Jurkat, Clone E6-1 (cell line): ENCODE data around the gene OAS3. TPM values are rescaled to one million over a fixed set of nuclear protein-coding genes. Genes with fewer than 3 reads are reported as not detected.

Source experiments
- DNase-seq: peaks from one replicate; pipeline ENCODE4 v3.0.0-alpha.2; 2011; ENCODE audit warnings: low read depth, low spot score
- H3K4me3 ChIP-seq: 2 replicates; pipeline ENCODE4 v1.5.1; 2011; ENCODE audit warnings: mild to moderate bottlenecking, low read length, control low read depth, moderate library complexity
- polyA plus RNA-seq: library from polyadenylated mRNA; unstranded; fragments of >200 nt; gene quantifications from one replicate; pipeline ENCODE4 v1.2.1, GENCODE V29; 2012; ENCODE audit warnings: missing spikeins; ENCODE audit not compliant: insufficient read length, insufficient read depth

Gene OAS3, protein sequence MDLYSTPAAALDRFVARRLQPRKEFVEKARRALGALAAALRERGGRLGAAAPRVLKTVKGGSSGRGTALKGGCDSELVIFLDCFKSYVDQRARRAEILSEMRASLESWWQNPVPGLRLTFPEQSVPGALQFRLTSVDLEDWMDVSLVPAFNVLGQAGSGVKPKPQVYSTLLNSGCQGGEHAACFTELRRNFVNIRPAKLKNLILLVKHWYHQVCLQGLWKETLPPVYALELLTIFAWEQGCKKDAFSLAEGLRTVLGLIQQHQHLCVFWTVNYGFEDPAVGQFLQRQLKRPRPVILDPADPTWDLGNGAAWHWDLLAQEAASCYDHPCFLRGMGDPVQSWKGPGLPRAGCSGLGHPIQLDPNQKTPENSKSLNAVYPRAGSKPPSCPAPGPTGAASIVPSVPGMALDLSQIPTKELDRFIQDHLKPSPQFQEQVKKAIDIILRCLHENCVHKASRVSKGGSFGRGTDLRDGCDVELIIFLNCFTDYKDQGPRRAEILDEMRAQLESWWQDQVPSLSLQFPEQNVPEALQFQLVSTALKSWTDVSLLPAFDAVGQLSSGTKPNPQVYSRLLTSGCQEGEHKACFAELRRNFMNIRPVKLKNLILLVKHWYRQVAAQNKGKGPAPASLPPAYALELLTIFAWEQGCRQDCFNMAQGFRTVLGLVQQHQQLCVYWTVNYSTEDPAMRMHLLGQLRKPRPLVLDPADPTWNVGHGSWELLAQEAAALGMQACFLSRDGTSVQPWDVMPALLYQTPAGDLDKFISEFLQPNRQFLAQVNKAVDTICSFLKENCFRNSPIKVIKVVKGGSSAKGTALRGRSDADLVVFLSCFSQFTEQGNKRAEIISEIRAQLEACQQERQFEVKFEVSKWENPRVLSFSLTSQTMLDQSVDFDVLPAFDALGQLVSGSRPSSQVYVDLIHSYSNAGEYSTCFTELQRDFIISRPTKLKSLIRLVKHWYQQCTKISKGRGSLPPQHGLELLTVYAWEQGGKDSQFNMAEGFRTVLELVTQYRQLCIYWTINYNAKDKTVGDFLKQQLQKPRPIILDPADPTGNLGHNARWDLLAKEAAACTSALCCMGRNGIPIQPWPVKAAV
- 13.7 TPM for polyA plus RNA-seq

DNA sequence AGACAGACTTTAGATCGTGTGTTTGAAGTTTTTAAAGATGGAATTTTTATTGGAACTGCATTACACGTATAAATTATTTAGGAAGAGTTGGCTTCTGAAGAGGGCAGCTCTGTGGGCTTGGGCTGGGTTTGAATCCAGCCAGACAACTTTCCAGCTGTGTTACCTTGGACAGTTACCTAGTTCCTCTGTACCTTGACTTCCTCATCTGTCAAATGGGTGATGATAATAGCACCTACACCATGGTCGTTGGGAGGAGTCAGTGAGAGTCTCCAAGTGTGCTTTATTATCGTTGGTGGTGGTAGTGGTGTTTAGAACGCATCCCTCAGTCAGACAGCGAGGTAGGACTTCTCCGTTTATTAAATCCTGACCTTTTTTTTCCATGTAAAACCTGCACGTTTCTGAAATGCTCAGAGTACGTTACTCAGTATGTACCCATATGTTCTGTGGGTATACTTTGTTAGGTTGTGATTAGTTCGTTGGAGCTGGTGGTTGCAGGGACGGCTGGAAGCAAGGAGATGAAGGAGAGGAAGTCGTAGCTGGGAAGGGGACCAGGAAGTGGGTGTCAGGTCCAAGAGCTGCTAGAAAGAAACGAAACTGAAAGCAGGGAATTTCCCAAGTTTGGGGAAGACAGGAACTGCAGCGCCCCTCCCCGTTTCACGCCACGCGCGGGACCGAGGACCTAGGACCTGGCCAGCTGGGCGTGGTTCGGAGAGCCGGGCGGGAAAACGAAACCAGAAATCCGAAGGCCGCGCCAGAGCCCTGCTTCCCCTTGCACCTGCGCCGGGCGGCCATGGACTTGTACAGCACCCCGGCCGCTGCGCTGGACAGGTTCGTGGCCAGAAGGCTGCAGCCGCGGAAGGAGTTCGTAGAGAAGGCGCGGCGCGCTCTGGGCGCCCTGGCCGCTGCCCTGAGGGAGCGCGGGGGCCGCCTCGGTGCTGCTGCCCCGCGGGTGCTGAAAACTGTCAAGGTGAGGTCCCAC is at the start of gene OAS3:
OAS3 (plus strand) TSS at position 734 of the 979 bp plus-strand sequence; CDS start at position 791, 57 bp downstream.
- peak; percentile 32 for DNase-seq
- peak within 1 kb of the TSS; percentile 78 for H3K4me3 ChIP-seq

DNA sequence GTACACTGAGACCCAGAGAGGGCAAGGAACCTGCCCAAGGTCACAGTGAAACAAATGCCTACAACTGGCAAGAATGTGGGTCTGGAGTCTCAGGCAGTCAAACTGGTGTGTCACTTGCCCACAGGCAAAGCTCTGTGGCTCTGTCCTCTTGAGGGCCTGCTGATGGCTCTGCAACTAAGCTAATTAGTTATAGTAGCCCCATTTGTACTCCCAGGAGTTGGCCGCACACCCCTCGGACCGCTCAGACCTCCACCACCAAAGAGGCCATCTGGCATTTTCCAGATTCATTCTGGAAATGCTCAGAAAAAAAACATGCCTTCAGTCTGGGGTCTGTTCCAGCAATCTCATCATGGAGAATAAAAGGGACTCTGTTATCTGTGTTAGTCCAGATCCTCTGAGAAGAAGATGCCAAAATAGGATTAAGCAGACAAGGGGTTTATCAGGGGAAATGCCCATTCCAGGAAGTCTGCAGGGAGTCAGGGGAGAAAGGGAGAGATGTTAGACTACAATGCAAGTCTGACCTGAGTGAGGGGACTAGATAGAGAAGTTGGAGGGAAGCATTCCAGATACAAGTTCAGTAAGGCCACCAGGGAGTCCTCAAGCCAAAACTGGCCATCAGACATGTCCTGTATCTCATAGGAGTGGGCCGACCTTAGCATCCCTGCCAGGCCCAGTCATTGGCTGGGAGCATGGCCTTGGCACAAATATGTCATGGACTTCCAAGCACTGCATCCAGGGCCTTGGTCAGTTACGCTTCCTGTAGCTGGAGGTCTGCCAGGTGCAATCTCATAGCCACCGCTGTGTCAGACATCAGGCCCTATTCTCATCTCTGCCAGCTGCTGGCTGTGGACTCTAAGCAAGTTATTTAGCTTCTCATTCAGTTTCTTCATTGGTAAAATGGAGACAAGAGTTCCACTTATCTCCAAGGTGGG is 46.9 kb upstream of the OAS3 start:
- DNase-seq: no peak

GRCh38 chr12:112892856-112893255 is 45.4 kb upstream of the OAS3 start:
- no peak for DNase-seq

More for the DNA sequence above, 46.9 kb upstream of the OAS3 start:
- H3K4me3 ChIP-seq: no peak overlapping the region

GRCh38 chr12:112894128-112894527 is 44.1 kb upstream of the OAS3 start:
- no peak for DNase-seq

More at GRCh38 chr12:112892856-112893255, 45.4 kb upstream of the OAS3 start:
- no peak overlapping the region for H3K4me3 ChIP-seq

GRCh38 chr12:112898380-112898779 is 39.9 kb upstream of the OAS3 start:
- no peak overlapping the region for H3K4me3 ChIP-seq
- no peak for DNase-seq

More at GRCh38 chr12:112894128-112894527, 44.1 kb upstream of the OAS3 start:
- no peak overlapping the region for H3K4me3 ChIP-seq

DNA sequence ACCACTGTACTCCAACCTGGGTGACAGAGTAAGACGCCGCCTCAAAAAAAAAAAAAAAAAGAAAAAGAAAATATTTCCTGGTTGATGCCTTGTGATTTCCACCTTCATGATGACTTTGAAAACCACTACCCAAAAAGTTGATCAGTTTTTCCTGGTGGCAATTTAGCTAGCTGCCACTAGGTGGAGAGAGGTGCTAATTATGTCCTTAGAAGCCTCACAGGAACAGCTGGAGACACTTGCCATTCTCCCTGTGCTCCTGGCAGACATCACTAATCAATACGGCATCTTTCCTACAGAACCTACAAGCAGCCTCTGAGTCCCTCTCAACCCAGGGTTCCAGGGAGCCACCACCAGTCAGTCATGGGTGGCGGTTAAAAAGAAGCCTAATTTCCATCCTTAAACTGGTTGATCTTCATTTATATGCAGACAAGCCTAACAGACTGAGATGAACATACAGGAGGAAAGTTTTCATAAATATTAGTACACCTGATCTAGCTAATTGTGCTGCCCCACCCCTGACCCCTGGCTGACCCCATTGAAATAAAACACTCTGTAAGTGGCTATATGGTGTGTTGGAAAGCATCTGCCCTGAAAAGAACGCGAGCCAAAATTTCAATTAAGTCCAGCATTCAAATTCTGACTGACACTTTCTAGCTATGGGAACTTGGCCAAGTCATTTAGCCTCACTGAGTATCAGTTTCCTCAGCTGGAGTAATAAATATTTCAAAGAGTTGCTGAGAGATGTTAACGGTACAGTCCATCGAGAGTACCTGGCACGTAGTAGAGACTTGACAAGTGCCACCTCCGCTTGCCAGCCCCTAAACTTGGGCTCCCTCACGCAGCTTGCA is 37.8 kb upstream of the OAS3 start:
- no peak overlapping the region for H3K4me3 ChIP-seq
- peak; percentile 58 for DNase-seq

- H3K4me3 ChIP-seq: no peak overlapping the region
- no peak for DNase-seq
Measured at GRCh38 chr12:112901271-112901670, 37.0 kb upstream of the OAS3 start.

DNA sequence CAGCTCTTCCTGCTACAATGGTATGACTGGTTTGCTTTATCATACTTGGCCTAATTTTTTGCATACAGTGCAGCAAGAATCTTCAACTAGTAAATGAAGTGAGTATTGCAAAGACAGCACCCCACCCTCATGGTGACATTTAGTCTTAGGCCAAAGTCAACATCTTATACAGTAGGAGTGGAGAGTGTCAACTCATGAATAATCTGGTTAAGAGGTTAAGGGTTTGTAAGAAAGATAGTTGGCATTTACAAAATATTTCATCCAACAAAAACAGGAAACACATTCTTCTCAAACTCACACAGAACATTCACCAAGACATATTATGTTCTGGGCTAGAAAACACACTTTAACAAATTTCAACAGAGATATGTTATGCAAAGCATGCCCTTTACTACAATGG is 33.7 kb upstream of the OAS3 start:
- DNase-seq: no peak
- H3K4me3 ChIP-seq: no peak overlapping the region

DNA sequence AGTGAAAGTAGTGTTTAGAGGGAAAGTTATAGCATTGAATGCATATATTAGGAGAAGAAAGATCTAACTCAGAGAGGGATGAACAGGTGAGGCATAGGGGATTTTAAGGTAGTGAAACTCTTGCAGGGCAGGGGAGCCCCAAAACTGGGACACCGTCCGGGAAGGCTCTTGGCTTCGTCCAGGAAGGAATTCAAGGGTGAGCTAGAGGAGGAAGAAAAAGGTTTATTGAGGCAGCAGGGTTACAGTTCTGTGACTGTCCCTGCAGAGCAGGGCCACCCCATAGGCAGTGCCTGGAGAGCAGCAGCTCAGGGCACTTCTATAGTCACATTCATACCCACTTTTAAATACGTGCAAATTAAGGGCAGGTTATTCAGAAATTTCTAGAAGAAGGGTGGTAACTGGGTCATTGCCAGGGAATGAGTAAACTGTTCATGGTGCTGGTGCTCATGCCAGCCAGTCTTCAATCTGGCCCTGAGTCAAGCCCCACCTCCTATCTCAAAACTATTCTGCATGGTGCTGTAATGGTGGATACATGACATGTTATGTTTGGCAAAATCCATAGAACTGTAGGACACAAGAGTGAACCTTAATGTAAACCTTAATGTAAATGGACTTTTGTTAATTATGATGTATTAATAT is 32.7 kb upstream of the OAS3 start:
- DNase-seq: no peak
- H3K4me3 ChIP-seq: no peak overlapping the region

GRCh38 chr12:112906712-112907414 is 31.4 kb upstream of the OAS3 start, which contains the start of gene OAS1:
TSS of gene OAS1 (plus strand) at chr12:112906962. CDS start at chr12:112907040, 78 bp downstream.
- peak within 1 kb of the TSS; percentile 33 for H3K4me3 ChIP-seq
- peak; percentile 57 for DNase-seq

- peak; percentile 6 for DNase-seq
- H3K4me3 ChIP-seq: no peak overlapping the region
Measured at GRCh38 chr12:112907415-112908157, 30.7 kb upstream of the OAS3 start.

DNA sequence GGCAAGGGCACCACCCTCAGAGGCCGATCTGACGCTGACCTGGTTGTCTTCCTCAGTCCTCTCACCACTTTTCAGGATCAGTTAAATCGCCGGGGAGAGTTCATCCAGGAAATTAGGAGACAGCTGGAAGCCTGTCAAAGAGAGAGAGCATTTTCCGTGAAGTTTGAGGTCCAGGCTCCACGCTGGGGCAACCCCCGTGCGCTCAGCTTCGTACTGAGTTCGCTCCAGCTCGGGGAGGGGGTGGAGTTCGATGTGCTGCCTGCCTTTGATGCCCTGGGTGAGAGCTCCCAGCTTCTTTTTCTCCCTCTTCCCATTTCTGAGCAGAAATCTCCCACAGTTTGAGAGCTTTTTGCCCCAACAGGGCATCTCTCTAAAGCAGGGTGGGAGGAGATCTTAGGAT is 29.7 kb upstream of the OAS3 start:
- H3K4me3 ChIP-seq: no peak overlapping the region
- no peak for DNase-seq

- no peak overlapping the region for H3K4me3 ChIP-seq
- DNase-seq: no peak
Measured at GRCh38 chr12:112909693-112910092, 28.6 kb upstream of the OAS3 start.

- DNase-seq: no peak
- no peak overlapping the region for H3K4me3 ChIP-seq
Measured at GRCh38 chr12:112913038-112913688, 25.1 kb upstream of the OAS3 start.
